SK-N-SH (cell line): ENCODE measurements around the gene CRYBG3. TPM values are rescaled to one million over a fixed set of nuclear protein-coding genes. Genes with fewer than 3 reads are reported as not detected.

Source experiments
- CTCF ChIA-PET: fragments of 300-600, 350-600 bp; formaldehyde crosslinking; extraction: SDS; loops from one replicate; lab custom pipeline; 2021; lab: Yijun Ruan, JAX
- POLR2A ChIA-PET: fragments of 350-600 bp; sonication (Branson Sonifier 250); formaldehyde crosslinking; extraction: SDS; loops from one replicate; lab custom pipeline; 2020; ENCODE audit warnings: antibody characterized with exemption, inconsistent platforms; lab: Yijun Ruan, JAX
- DNase-seq: peaks from one replicate; pipeline ENCODE4 v3.0.0; 2012
- H2AFZ ChIP-seq: fragments of 200-600 bp; sonication (generic); 2 replicates; pipeline ENCODE4 v1.8.1; 2016; ENCODE audit warnings: antibody characterized with exemption, mild to moderate bottlenecking, low read depth
- H3F3A ChIP-seq: fragments of 200-600 bp; sonication (generic); replicated peaks from 2 replicates; pipeline ENCODE3; 2016; ENCODE audit warnings: antibody characterized with exemption, mild to moderate bottlenecking; ENCODE audit not compliant: insufficient read depth
- H3K27ac ChIP-seq, 2 experiments: fragments of 200-500 bp in 1 of 2; fragments of 200-600 bp in 1 of 2; sonication (Bioruptor generic) in 1 of 2; sonication (generic), shearing (Covaris generic) in 1 of 2; 2 replicates each; pipeline versions ENCODE4 v1.5.1 to v1.6.1; 2014 to 2016; ENCODE audit warnings: low read depth in 2 of 2, inconsistent platforms in 1 of 2, low read length in 1 of 2, mild to moderate bottlenecking in 1 of 2, mixed read lengths in 1 of 2
- H3K27me3 ChIP-seq: fragments of 200-600 bp; sonication (generic), shearing (Covaris generic); 2 replicates; pipeline ENCODE4 v1.6.1; 2016; ENCODE audit warnings: mixed run types; ENCODE audit not compliant: insufficient read depth
- H3K36me3 ChIP-seq, 2 experiments: fragments of 200-500 bp in 1 of 2; fragments of 200-600 bp in 1 of 2; sonication (Bioruptor generic) in 1 of 2; sonication (generic) in 1 of 2; replicated peaks in 1 of 2; 2 replicates each; pipeline versions ENCODE3 to v1.5.1; 2014 to 2016; ENCODE audit warnings: low read length in 1 of 2, mild to moderate bottlenecking in 1 of 2; ENCODE audit not compliant: insufficient read depth in 2 of 2, control insufficient read depth in 1 of 2
- H3K4me1 ChIP-seq, 2 experiments: fragments of 200-500 bp in 1 of 2; fragments of 200-600 bp in 1 of 2; sonication (Bioruptor generic) in 1 of 2; sonication (generic), shearing (Covaris generic) in 1 of 2; 2 replicates each; pipeline versions ENCODE4 v1.5.1 to v1.6.1; 2014 to 2016; ENCODE audit warnings: low read depth in 1 of 2, low read length in 1 of 2, mixed run types in 1 of 2; ENCODE audit not compliant: insufficient read depth in 2 of 2, control insufficient read depth in 1 of 2
- H3K4me2 ChIP-seq: fragments of 200-600 bp; sonication (generic), shearing (Covaris generic); 2 replicates; pipeline ENCODE4 v1.6.1; 2017; ENCODE audit warnings: mixed run types
- H3K4me3 ChIP-seq, 2 experiments: fragments of 200-500 bp in 1 of 2; fragments of 200-600 bp in 1 of 2; sonication (Bioruptor generic) in 1 of 2; sonication (generic), shearing (Covaris generic) in 1 of 2; 2 replicates each; pipeline versions ENCODE4 v1.5.1 to v1.8.1; 2014 to 2016; ENCODE audit warnings: low read depth in 2 of 2, inconsistent platforms in 1 of 2, low read length in 1 of 2, mild to moderate bottlenecking in 1 of 2, mixed read lengths in 1 of 2, moderate library complexity in 1 of 2
- H3K79me2 ChIP-seq: fragments of 200-600 bp; sonication (generic); 2 replicates; pipeline ENCODE4 v1.8.1; 2017; ENCODE audit warnings: mild to moderate bottlenecking; ENCODE audit not compliant: insufficient read depth
- H3K9ac ChIP-seq: fragments of 200-600 bp; sonication (generic); 2 replicates; pipeline ENCODE4 v1.6.1; 2017; ENCODE audit warnings: mixed run types
- H3K9me2 ChIP-seq: fragments of 200-600 bp; sonication (generic); 2 replicates; pipeline ENCODE4 v1.6.1; 2017; ENCODE audit warnings: mixed run types
- H3K9me3 ChIP-seq: fragments of 200-600 bp; sonication (generic); 2 replicates; pipeline ENCODE4 v1.6.1; 2017; ENCODE audit warnings: mixed run types, mild to moderate bottlenecking, moderate library complexity
- H4K20me1 ChIP-seq: fragments of 200-600 bp; sonication (generic); 2 replicates; pipeline ENCODE4 v1.6.1; 2017; ENCODE audit warnings: mild to moderate bottlenecking, mixed run types; ENCODE audit not compliant: insufficient read depth
- CHD2 ChIP-seq: fragments of 150-350 bp; IDR thresholded peaks from 2 replicates; pipeline ENCODE4 v1.6.1; 2018; ENCODE audit warnings: low read length; ENCODE audit not compliant: partially characterized antibody
- CTCF ChIP-seq: fragments of 200-600 bp; sonication (generic); IDR thresholded peaks from 2 replicates; pipeline ENCODE4 v1.6.1; 2017; ENCODE audit warnings: antibody characterized with exemption, mild to moderate bottlenecking, moderate library complexity
- EP300 ChIP-seq, 2 experiments: IDR thresholded peaks; 2 replicates each; pipeline versions ENCODE4 v1.4.0 to v1.6.1; 2012; ENCODE audit warnings: borderline replicate concordance in 1 of 2, low read depth in 1 of 2, low read length in 1 of 2
- EZH2phosphoT487 ChIP-seq: fragments of 200-600 bp; sonication (generic); IDR thresholded peaks from 2 replicates; pipeline ENCODE4 v1.6.1; 2017; ENCODE audit warnings: low read depth, mixed run types, mild to moderate bottlenecking, antibody characterized with exemption, moderate library complexity, borderline replicate concordance
- FOXJ3 ChIP-seq: sonication (generic); formaldehyde crosslinking; IDR thresholded peaks from 2 replicates; pipeline ENCODE4 v1.5.1; 2020; ENCODE audit warnings: mild to moderate bottlenecking, missing genetic modification reagents
- IRF3 ChIP-seq: fragments of 150-350 bp; IDR thresholded peaks from 2 replicates; pipeline ENCODE4 v1.6.1; 2016; ENCODE audit warnings: mild to moderate bottlenecking, low read depth, low read length
- JUND ChIP-seq: IDR thresholded peaks from 2 replicates; pipeline ENCODE4 v1.4.0; 2012
- MAX ChIP-seq: IDR thresholded peaks from 2 replicates; pipeline ENCODE4 v1.4.0; 2012; ENCODE audit warnings: low read depth
- NRF1 ChIP-seq: IDR thresholded peaks from 2 replicates; pipeline ENCODE4 v1.6.1; 2012; ENCODE audit warnings: low read depth, mild to moderate bottlenecking, low read length
- PBX3 ChIP-seq: IDR thresholded peaks from 2 replicates; pipeline ENCODE4; 2012
- POLR2AphosphoS5 ChIP-seq: IDR thresholded peaks from 2 replicates; pipeline ENCODE4 v1.6.1; 2012; ENCODE audit warnings: low read depth, low read length
- RFX5 ChIP-seq: IDR thresholded peaks from 2 replicates; pipeline ENCODE4 v1.6.1; 2012; ENCODE audit warnings: mild to moderate bottlenecking, improper control_type of control experiment, low read length
- SIN3A ChIP-seq: IDR thresholded peaks from 2 replicates; pipeline ENCODE4 v1.6.1; 2012; ENCODE audit warnings: low read depth, mild to moderate bottlenecking, low read length, moderate library complexity, borderline replicate concordance
- SMC3 ChIP-seq: IDR thresholded peaks from 2 replicates; pipeline ENCODE4 v1.6.1; 2012; ENCODE audit warnings: low read depth, low read length, improper control_type of control experiment
- TAF1 ChIP-seq: IDR thresholded peaks from 2 replicates; pipeline ENCODE4 v1.6.1; 2012; ENCODE audit warnings: low read depth, mild to moderate bottlenecking, low read length, moderate library complexity, borderline replicate concordance
- TCF12 ChIP-seq: IDR thresholded peaks from 2 replicates; pipeline ENCODE4 v1.4.0; 2012
- TEAD4 ChIP-seq: IDR thresholded peaks from 2 replicates; pipeline ENCODE4 v1.4.0; 2012; ENCODE audit warnings: mild to moderate bottlenecking, borderline replicate concordance; ENCODE audit not compliant: insufficient read depth
- WGBS: methylation state at CpG from one replicate; pipeline ENCODE4 v1.1.6; 2017; ENCODE audit warnings: low lambda C conversion rate; 5-methylcytosine and 5-hydroxymethylcytosine counted together
- polyA plus RNA-seq, 3 experiments: library from polyadenylated mRNA; depleted of rRNA; stranded (reverse); fragments of >200 nt; gene quantifications; 2 replicates each; pipeline ENCODE4 v1.2.3, GENCODE V29; 2012

The CRYBG3 gene
- polyA plus RNA-seq, 1 of the 3 experiments (the other 2 are of a cell fraction), result 2.4 TPM

- Histone ChIP-seq H3K27ac (no peak overlapping the region), H3K4me2 (no peak overlapping the region), H3F3A (no peaks in the 10 kb centered on the region)
- TF ChIP-seq TAF1 (no peak), SIN3A (no peak), SMC3 (no peak), CHD2 (no peak), NRF1 (no peak), CTCF (no peak)
- TF ChIP-seq, all 33 proteins: peak for 0
- Histone ChIP-seq H2AFZ (no peak overlapping the region), H3K79me2 (no peaks in the 10 kb centered on the region), H3K36me3 (peaks cover 0 to 12% of the 10 kb centered on the region in 2 experiments), H3K4me3 (no peak overlapping the region), H3K9me2 (no peaks in the 10 kb centered on the region), H3K9ac (no peak overlapping the region), H3K9me3 (no peaks in the 10 kb centered on the region; the same call in 1 of the 2 replicates), H3K4me1 (no peaks in the 10 kb centered on the region), H4K20me1 (no peaks in the 10 kb centered on the region), H3K27me3 (no peaks in the 10 kb centered on the region)
- 93% methylated on average over 1 of the region's 1 CpG for WGBS
- POLR2A ChIA-PET, result no interaction called here
- no peak for DNase-seq
- CTCF ChIA-PET, result no interaction called here
Measured at GRCh38 chr3:97863031-97863430, 41.2 kb downstream of the CRYBG3 start.

- POLR2A ChIA-PET, result no interaction called here
- no peak overlapping the region for H3K27ac ChIP-seq
- peaks cover 0 to 5% of the 10 kb centered on the region in 2 experiments for H3K36me3 ChIP-seq
- H3K4me2 ChIP-seq, result no peak overlapping the region
- no peak overlapping the region for H3K4me3 ChIP-seq
- no peak for DNase-seq
- H3F3A ChIP-seq, result no peaks in the 10 kb centered on the region
- no peaks in the 10 kb centered on the region for H3K27me3 ChIP-seq
- H3K9me2 ChIP-seq, result no peaks in the 10 kb centered on the region
- H4K20me1 ChIP-seq, result no peaks in the 10 kb centered on the region
- CTCF ChIA-PET, result interaction anchor here (1.1 to 1.6 kb wide), 2 partner anchors 16 to 159 kb away, joined by 3 to 4 read pairs; no protein-coding TSS in a partner anchor
- no peak overlapping the region for H3K9ac ChIP-seq
- TF ChIP-seq SIN3A (no peak), SMC3 (no peak), TEAD4 (no peak), RFX5 (no peak), NRF1 (no peak), EP300 (IDR thresholded peaks at IDR 0.05; ENCODE audit: borderline replicate concordance in 1 of 2, low read depth in 1 of 2, low read length in 1 of 2) (no peak), PBX3 (no peak), TAF1 (no peak), FOXJ3 (CRISPR knock-in tag) (no peak), MAX (no peak), EZH2phosphoT487 (no peak), JUND (no peak), IRF3 (no peak), TCF12 (no peak), POLR2AphosphoS5 (no peak)
- H3K79me2 ChIP-seq, result no peaks in the 10 kb centered on the region
- H2AFZ ChIP-seq, result no peak overlapping the region
- H3K9me3 ChIP-seq, result no peaks in the 10 kb centered on the region
- WGBS, result 88% methylated on average over 3 of the region's 3 CpGs
- no peaks in the 10 kb centered on the region for H3K4me1 ChIP-seq
Measured at GRCh38 chr3:97863775-97864174, 42.0 kb downstream of the CRYBG3 start.
